Right lobe of liver (tissue), 4 donors: Measurements from ENCODE around the gene GIT2.

Experiments used
- CTCF ChIP-seq, 4 donors: fragments of 200-600 bp in 3 of 4; fragments of 450-650 bp in 1 of 4; IDR thresholded peaks; one replicate each; pipeline versions ENCODE4 v1.5.1 to v1.8.0; 2016 to 2022; ENCODE audit warnings: antibody characterized with exemption in 4 of 4, mild to moderate bottlenecking in 2 of 4
- POLR2A ChIP-seq: fragments of 450-650 bp; IDR thresholded peaks from one replicate; pipeline ENCODE4 v1.6.1; 2017; ENCODE audit warnings: antibody characterized with exemption, mild to moderate bottlenecking
- donor health status: DM: no; HTN: no; CAD: no.
- donor health status: DM: no; HTN: no; CAD: no.
- donor health status: DM: no; HTN: yes; CAD: no.

- TF ChIP-seq CTCF (IDR thresholded peaks at IDR 0.05) (no peak), POLR2A (no peak)
Measured at GRCh38 chr12:109925185-109925840, 70.9 kb downstream of the GIT2 start.
